ENCODE results near the gene RTP3.

RTP3 gene

GRCh38 chr3:46497556-46498265, at the start of gene RTP3:
TSS of gene RTP3 (plus strand) at chr3:46497976. CDS start at chr3:46498063, 87 bp downstream.
- DNase-seq (ENCODE audit: low spot score): no peak

GRCh38 chr3:46448721-46449120, 49.1 kb upstream of the RTP3 start:
- no peak for DNase-seq (ENCODE audit: low spot score)

- DNase-seq (ENCODE audit: low spot score): no peak
Observed at GRCh38 chr3:46449755-46450552, 47.8 kb upstream of the RTP3 start.

GRCh38 chr3:46453526-46454208, 44.1 kb upstream of the RTP3 start:
- peak; percentile 9 for DNase-seq (ENCODE audit: low spot score)

GRCh38 chr3:46454209-46454595, 43.6 kb upstream of the RTP3 start:
- peak; percentile 9 for DNase-seq (ENCODE audit: low spot score)

- no peak for DNase-seq (ENCODE audit: low spot score)
Observed at GRCh38 chr3:46454606-46455005, 43.2 kb upstream of the RTP3 start.

GRCh38 chr3:46455231-46456115, 42.3 kb upstream of the RTP3 start:
- peak; percentile 11 for DNase-seq (ENCODE audit: low spot score)

- DNase-seq (ENCODE audit: low spot score): peak; percentile 20
Observed at GRCh38 chr3:46456118-46456517, 41.7 kb upstream of the RTP3 start.

GRCh38 chr3:46460051-46460450, 37.7 kb upstream of the RTP3 start:
- DNase-seq (ENCODE audit: low spot score): peak; percentile 2

- peak; percentile 16 for DNase-seq (ENCODE audit: low spot score)
Observed at GRCh38 chr3:46462111-46462510, 35.7 kb upstream of the RTP3 start.

- peak; percentile 42 for DNase-seq (ENCODE audit: low spot score)
Observed at GRCh38 chr3:46462511-46462910, 35.3 kb upstream of the RTP3 start.

- DNase-seq (ENCODE audit: low spot score): peak; percentile 34
Observed at GRCh38 chr3:46463120-46463867, 34.5 kb upstream of the RTP3 start.

GRCh38 chr3:46463868-46464241, 33.9 kb upstream of the RTP3 start:
- DNase-seq (ENCODE audit: low spot score): no peak

GRCh38 chr3:46464326-46465195, 33.2 kb upstream of the RTP3 start, which contains the start of gene LTF:
TSS of gene LTF (minus strand) at chr3:46464905. CDS start at chr3:46464867, 38 bp downstream.
- DNase-seq (ENCODE audit: low spot score): peak; percentile 45

GRCh38 chr3:46465196-46465520, 32.6 kb upstream of the RTP3 start:
- no peak for DNase-seq (ENCODE audit: low spot score)

- peak; percentile 21 for DNase-seq (ENCODE audit: low spot score)
Observed at GRCh38 chr3:46466273-46466672, 31.5 kb upstream of the RTP3 start.

- DNase-seq (ENCODE audit: low spot score): peak; percentile 39
Observed at GRCh38 chr3:46466871-46467403, 30.8 kb upstream of the RTP3 start.

GRCh38 chr3:46467562-46467961, 30.2 kb upstream of the RTP3 start:
- peak; percentile 9 for DNase-seq (ENCODE audit: low spot score)

- DNase-seq (ENCODE audit: low spot score): peak; percentile 9
Observed at GRCh38 chr3:46468753-46469600, 28.8 kb upstream of the RTP3 start.
